ENCODE data around the gene PYDC2. TPM values are rescaled to one million over a fixed set of nuclear protein-coding genes. Genes with fewer than 3 reads are reported as not detected.

PYDC2 gene
- not detected for total RNA-seq
- long read RNA-seq = 0 reads

- ATAC-seq = no peak
- intact Hi-C loops (cut with DNase I, micrococcal nuclease) = no loop called here
- no peak for DNase-seq
These were observed at the start of gene PYDC2 for GRCh38 chr3:191461113-191461595. TSS of gene PYDC2 (plus strand) at chr3:191461163. CDS start at chr3:191461163, 0 bp downstream.

- no peak for ATAC-seq
- DNase-seq = no peak
- intact Hi-C loops (cut with DNase I, micrococcal nuclease) = loop anchor here in 1 of 2 donors (10.0 kb wide), 1 partner anchor 1032 kb away; no protein-coding TSS in a partner anchor
These were observed 48.2 kb upstream of the PYDC2 start for GRCh38 chr3:191412759-191413158.

GRCh38 chr3:191414286-191414685, 46.7 kb upstream of the PYDC2 start:
- DNase-seq (no peak), ATAC-seq (no peak)
- intact Hi-C loops (cut with DNase I, micrococcal nuclease) = loop anchor here in 1 of 2 donors (10.0 kb wide), 1 partner anchor 1031 kb away; no protein-coding TSS in a partner anchor

GRCh38 chr3:191414732-191415131, 46.2 kb upstream of the PYDC2 start:
- intact Hi-C loops (cut with DNase I, micrococcal nuclease) = loop anchor here in 1 of 2 donors (10.0 kb wide), 1 partner anchor 1030 kb away; no protein-coding TSS in a partner anchor
- DNase-seq (no peak), ATAC-seq (no peak)

GRCh38 chr3:191415566-191415965, 45.4 kb upstream of the PYDC2 start:
- ATAC-seq (no peak), DNase-seq (no peak)
- intact Hi-C loops (cut with DNase I, micrococcal nuclease) = loop anchor here in 1 of 2 donors (10.0 kb wide), 1 partner anchor 1029 kb away; no protein-coding TSS in a partner anchor

GRCh38 chr3:191417457-191417729, 43.6 kb upstream of the PYDC2 start:
- no peak for ATAC-seq
- no peak for DNase-seq
- intact Hi-C loops (cut with DNase I, micrococcal nuclease) = loop anchor here in 1 of 2 donors (10.0 kb wide), 1 partner anchor 1027 kb away; no protein-coding TSS in a partner anchor

GRCh38 chr3:191420771-191421170, 40.2 kb upstream of the PYDC2 start:
- no peak for ATAC-seq
- no peak for DNase-seq
- intact Hi-C loops (cut with DNase I, micrococcal nuclease) = no loop called here

- intact Hi-C loops (cut with DNase I, micrococcal nuclease) = no loop called here
- no peak for DNase-seq
- no peak for ATAC-seq
These were observed 36.1 kb upstream of the PYDC2 start for GRCh38 chr3:191424881-191425280.

GRCh38 chr3:191425322-191425734, 35.6 kb upstream of the PYDC2 start:
- intact Hi-C loops (cut with DNase I, micrococcal nuclease) = no loop called here
- no peak for DNase-seq
- no peak for ATAC-seq

- DNase-seq = no peak
- ATAC-seq = no peak
- intact Hi-C loops (cut with DNase I, micrococcal nuclease) = no loop called here
These were observed 34.7 kb upstream of the PYDC2 start for GRCh38 chr3:191426311-191426710.

- intact Hi-C loops (cut with DNase I, micrococcal nuclease) = no loop called here
- ATAC-seq (no peak), DNase-seq (no peak)
These were observed 32.8 kb upstream of the PYDC2 start for GRCh38 chr3:191428177-191428576.

GRCh38 chr3:191430103-191430502, 30.9 kb upstream of the PYDC2 start:
- ATAC-seq (no peak), DNase-seq (no peak)
- intact Hi-C loops (cut with DNase I, micrococcal nuclease) = no loop called here

GRCh38 chr3:191431160-191431822, 29.7 kb upstream of the PYDC2 start:
- ATAC-seq = no peak
- intact Hi-C loops (cut with DNase I, micrococcal nuclease) = no loop called here
- DNase-seq = no peak

GRCh38 chr3:191432162-191432561, 28.8 kb upstream of the PYDC2 start:
- ATAC-seq (no peak), DNase-seq (no peak)

GRCh38 chr3:191434024-191434423, 26.9 kb upstream of the PYDC2 start:
- no peak for DNase-seq
- no peak for ATAC-seq
- intact Hi-C loops (cut with DNase I, micrococcal nuclease) = no loop called here

More at GRCh38 chr3:191432162-191432561, 28.8 kb upstream of the PYDC2 start:
- intact Hi-C loops (cut with DNase I, micrococcal nuclease) = no loop called here

GRCh38 chr3:191435981-191436380, 25.0 kb upstream of the PYDC2 start:
- no peak for ATAC-seq
- intact Hi-C loops (cut with DNase I, micrococcal nuclease) = no loop called here
- DNase-seq = no peak

- ATAC-seq = no peak
- intact Hi-C loops (cut with DNase I, micrococcal nuclease) = no loop called here
These were observed 22.7 kb upstream of the PYDC2 start for GRCh38 chr3:191438150-191438814.

GRCh38 chr3:191440532-191440931, 20.4 kb upstream of the PYDC2 start:
- intact Hi-C loops (cut with DNase I, micrococcal nuclease) = no loop called here
- ATAC-seq (no peak), DNase-seq (no peak)

More at GRCh38 chr3:191438150-191438814, 22.7 kb upstream of the PYDC2 start:
- no peak for DNase-seq

- ATAC-seq = no peak
These were observed 19.3 kb upstream of the PYDC2 start for GRCh38 chr3:191441687-191442086.

GRCh38 chr3:191444569-191444968, 16.4 kb upstream of the PYDC2 start:
- no peak for ATAC-seq
- no peak for DNase-seq
- intact Hi-C loops (cut with DNase I, micrococcal nuclease) = no loop called here

More at GRCh38 chr3:191441687-191442086, 19.3 kb upstream of the PYDC2 start:
- DNase-seq = no peak
- intact Hi-C loops (cut with DNase I, micrococcal nuclease) = no loop called here
